HUDEP-2 (cell line): ENCODE data around the gene NR4A1.

Source experiments
- DNase-seq, 76 experiments: peaks; one replicate each; lab custom pipeline; 2025; ENCODE audit not compliant: unreplicated experiment in 76 of 76; lab: John Stamatoyannopoulos, UW

NR4A1 gene

GRCh38 chr12:52050758-52051541 is at the start of gene NR4A1:
Gene NR4A1, plus strand, starts transcription at chr12:52051442. Its CDS starts 2,887 bp downstream, at chr12:52054329.
- DNase-seq, result peak in 65 of 76 experiments; percentile 10 to 88 (median 65)

- DNase-seq, result no peak
Observed at GRCh38 chr12:52003016-52003550, 48.2 kb upstream of the NR4A1 start.

GRCh38 chr12:52003591-52003990 is 47.7 kb upstream of the NR4A1 start:
- no peak for DNase-seq

GRCh38 chr12:52004042-52004648 is 47.1 kb upstream of the NR4A1 start:
- DNase-seq, result peak in 8 of 76 experiments; percentile 6 to 18 (median 10)

GRCh38 chr12:52005218-52005902 is 45.9 kb upstream of the NR4A1 start:
- no peak for DNase-seq

GRCh38 chr12:52005903-52006703 is 45.1 kb upstream of the NR4A1 start:
- peak in 1 of 76 experiments; percentile 6 for DNase-seq

- peak in 15 of 76 experiments; percentile 3 to 35 (median 13) for DNase-seq
Observed at GRCh38 chr12:52006726-52007157, 44.5 kb upstream of the NR4A1 start, which contains the start of gene TAMALIN. Gene TAMALIN, plus strand, starts transcription at chr12:52006946. Its CDS starts 74 bp downstream, at chr12:52007020.

- DNase-seq, result no peak
Observed at GRCh38 chr12:52007158-52007921, 43.9 kb upstream of the NR4A1 start.

- DNase-seq, result no peak
Observed at GRCh38 chr12:52007982-52008510, 43.2 kb upstream of the NR4A1 start.

- no peak for DNase-seq
Observed at GRCh38 chr12:52009081-52009751, 42.0 kb upstream of the NR4A1 start.

- DNase-seq, result peak in 14 of 76 experiments; percentile 4 to 51 (median 33)
Observed at GRCh38 chr12:52010152-52010622, 41.1 kb upstream of the NR4A1 start.

- DNase-seq, result no peak
Observed at GRCh38 chr12:52010692-52011601, 40.3 kb upstream of the NR4A1 start.

GRCh38 chr12:52011602-52012214 is 39.5 kb upstream of the NR4A1 start:
- no peak for DNase-seq

GRCh38 chr12:52013626-52014310 is 37.5 kb upstream of the NR4A1 start:
- DNase-seq, result no peak

GRCh38 chr12:52014567-52015530 is 36.4 kb upstream of the NR4A1 start:
- DNase-seq, result no peak
